ENCODE data around the gene KCTD17. TPM values are rescaled to one million over a fixed set of nuclear protein-coding genes. Genes with fewer than 3 reads are reported as not detected.

The KCTD17 gene
- total RNA-seq, 1 donor from 2014 or later, result 7.4 TPM

- no peak overlapping the region for H3K4me3 ChIP-seq (ENCODE audit: low read depth, low read length)
- FAIRE-seq (peak; percentile 79), DNase-seq (ENCODE audit: low read depth) (no peak)
- peaks cover 5% of the 10 kb centered on the region for H3K36me3 ChIP-seq (ENCODE audit: control insufficient read depth, insufficient read depth, low read length)
- H3K27me3 ChIP-seq (ENCODE audit: control insufficient read depth, insufficient read depth, low read length), result no peaks in the 10 kb centered on the region
- TF ChIP-seq, protein P1, sequence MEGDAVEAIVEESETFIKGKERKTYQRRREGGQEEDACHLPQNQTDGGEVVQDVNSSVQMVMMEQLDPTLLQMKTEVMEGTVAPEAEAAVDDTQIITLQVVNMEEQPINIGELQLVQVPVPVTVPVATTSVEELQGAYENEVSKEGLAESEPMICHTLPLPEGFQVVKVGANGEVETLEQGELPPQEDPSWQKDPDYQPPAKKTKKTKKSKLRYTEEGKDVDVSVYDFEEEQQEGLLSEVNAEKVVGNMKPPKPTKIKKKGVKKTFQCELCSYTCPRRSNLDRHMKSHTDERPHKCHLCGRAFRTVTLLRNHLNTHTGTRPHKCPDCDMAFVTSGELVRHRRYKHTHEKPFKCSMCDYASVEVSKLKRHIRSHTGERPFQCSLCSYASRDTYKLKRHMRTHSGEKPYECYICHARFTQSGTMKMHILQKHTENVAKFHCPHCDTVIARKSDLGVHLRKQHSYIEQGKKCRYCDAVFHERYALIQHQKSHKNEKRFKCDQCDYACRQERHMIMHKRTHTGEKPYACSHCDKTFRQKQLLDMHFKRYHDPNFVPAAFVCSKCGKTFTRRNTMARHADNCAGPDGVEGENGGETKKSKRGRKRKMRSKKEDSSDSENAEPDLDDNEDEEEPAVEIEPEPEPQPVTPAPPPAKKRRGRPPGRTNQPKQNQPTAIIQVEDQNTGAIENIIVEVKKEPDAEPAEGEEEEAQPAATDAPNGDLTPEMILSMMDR (IDR thresholded peaks at IDR 0.05; ENCODE audit: insufficient read depth, low read length, severe bottlenecking), result no peak
These were observed 1.9 kb downstream of the KCTD17 start for GRCh38 chr22:37053310-37054055.

- TF ChIP-seq, protein P1 (IDR thresholded peaks at IDR 0.05; ENCODE audit: insufficient read depth, low read length, severe bottlenecking), result no peak
- Histone ChIP-seq H3K27me3 (ENCODE audit: control insufficient read depth, insufficient read depth, low read length) (no peaks in the 10 kb centered on the region), H3K36me3 (ENCODE audit: control insufficient read depth, insufficient read depth, low read length) (peaks cover 5% of the 10 kb centered on the region), H3K4me3 (ENCODE audit: low read depth, low read length) (no peak overlapping the region)
- no peak for FAIRE-seq
- no peak for DNase-seq (ENCODE audit: low read depth)
These were observed 2.5 kb downstream of the KCTD17 start for GRCh38 chr22:37054056-37054395.

DNA sequence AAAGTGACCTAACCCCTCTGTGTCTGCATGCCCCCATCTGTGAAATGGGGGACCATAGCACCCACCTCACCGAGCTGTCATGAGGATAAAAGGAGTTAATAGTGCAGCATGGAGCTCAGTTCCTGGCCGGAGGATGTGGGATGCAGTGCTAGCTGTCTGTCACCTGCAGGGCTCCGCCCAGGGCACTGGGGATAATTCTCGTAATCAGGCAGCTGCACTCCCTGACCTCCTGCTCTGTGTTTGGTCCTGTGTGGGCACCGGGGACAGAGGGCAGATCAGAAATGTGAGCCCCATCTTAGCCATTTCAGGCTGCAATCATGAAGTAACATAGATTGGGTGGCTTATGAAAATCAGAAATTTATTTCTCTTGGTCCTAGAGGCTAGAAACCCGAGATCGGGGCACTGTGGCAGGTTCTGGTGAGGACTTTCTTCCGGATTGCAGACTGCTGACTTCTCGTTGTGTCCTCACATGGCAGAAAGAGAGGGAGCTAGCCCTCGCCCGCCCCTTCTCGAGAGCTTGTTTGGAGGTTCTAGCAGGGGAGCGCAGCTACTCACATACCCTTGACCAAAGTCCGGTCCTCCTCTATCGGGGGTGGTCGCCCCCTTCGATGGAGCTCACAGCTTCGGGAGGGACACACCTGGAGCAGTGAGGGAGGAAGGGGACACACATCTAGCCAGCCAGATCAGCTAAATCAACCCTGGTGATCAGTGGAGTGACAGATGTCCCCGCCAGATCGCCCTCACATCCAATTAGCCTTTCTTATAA, 3.2 kb downstream of the KCTD17 start:
- Histone ChIP-seq H3K4me3 (ENCODE audit: low read depth, low read length) (no peak overlapping the region), H3K36me3 (ENCODE audit: control insufficient read depth, insufficient read depth, low read length) (peaks cover 5% of the 10 kb centered on the region), H3K27me3 (ENCODE audit: control insufficient read depth, insufficient read depth, low read length) (no peaks in the 10 kb centered on the region)
- FAIRE-seq (no peak), DNase-seq (ENCODE audit: low read depth) (no peak)
- TF ChIP-seq, protein P1 (IDR thresholded peaks at IDR 0.05; ENCODE audit: insufficient read depth, low read length, severe bottlenecking), result no peak

- TF ChIP-seq, protein P1 (IDR thresholded peaks at IDR 0.05; ENCODE audit: insufficient read depth, low read length, severe bottlenecking), result no peak
- FAIRE-seq (no peak), DNase-seq (ENCODE audit: low read depth) (no peak)
- H3K27me3 ChIP-seq (ENCODE audit: control insufficient read depth, insufficient read depth, low read length), result no peaks in the 10 kb centered on the region
- H3K4me3 ChIP-seq (ENCODE audit: low read depth, low read length), result no peak overlapping the region
- peaks cover 5% of the 10 kb centered on the region for H3K36me3 ChIP-seq (ENCODE audit: control insufficient read depth, insufficient read depth, low read length)
These were observed 4.7 kb downstream of the KCTD17 start for GRCh38 chr22:37056246-37056645.

DNA sequence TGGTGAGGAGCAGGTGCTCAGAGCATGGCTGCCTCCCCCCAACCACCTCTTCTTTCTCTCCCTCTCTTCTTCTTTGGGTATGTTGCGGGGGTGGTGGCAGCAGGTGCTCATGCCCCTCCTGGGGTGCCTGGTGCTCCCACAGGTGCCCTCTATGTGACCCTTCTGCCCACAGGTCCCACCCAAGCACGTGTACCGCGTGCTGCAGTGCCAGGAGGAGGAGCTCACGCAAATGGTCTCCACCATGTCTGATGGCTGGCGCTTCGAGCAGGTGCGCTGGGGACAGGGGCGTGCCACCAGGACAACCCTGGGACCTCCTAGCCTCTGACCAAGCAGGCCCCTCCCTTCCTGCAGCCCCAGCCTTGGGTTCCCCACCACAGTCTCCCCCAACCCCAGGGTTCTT, 5.7 kb downstream of the KCTD17 start:
- H3K4me3 ChIP-seq (ENCODE audit: low read depth, low read length), result no peak overlapping the region
- peaks cover 5% of the 10 kb centered on the region for H3K36me3 ChIP-seq (ENCODE audit: control insufficient read depth, insufficient read depth, low read length)
- DNase-seq (ENCODE audit: low read depth), result no peak
- TF ChIP-seq, protein P1 (IDR thresholded peaks at IDR 0.05; ENCODE audit: insufficient read depth, low read length, severe bottlenecking), result no peak
- no peak for FAIRE-seq
- no peaks in the 10 kb centered on the region for H3K27me3 ChIP-seq (ENCODE audit: control insufficient read depth, insufficient read depth, low read length)
